HG03064 (cell line): ENCODE results near the gene BRWD1.
A peak's percentile ranks its signal among the peaks of the same experiment; 100 is the strongest.

Experiments used
- ATAC-seq: cut with Tn5 transposase; IDR thresholded peaks from one replicate; pipeline ENCODE4 v1.9.1; 2021; ENCODE audit warnings: low read depth; ENCODE audit not compliant: unreplicated experiment

BRWD1 gene

GRCh38 chr21:39330001-39330400, 16.6 kb upstream of the BRWD1 start:
- no peak for ATAC-seq

DNA sequence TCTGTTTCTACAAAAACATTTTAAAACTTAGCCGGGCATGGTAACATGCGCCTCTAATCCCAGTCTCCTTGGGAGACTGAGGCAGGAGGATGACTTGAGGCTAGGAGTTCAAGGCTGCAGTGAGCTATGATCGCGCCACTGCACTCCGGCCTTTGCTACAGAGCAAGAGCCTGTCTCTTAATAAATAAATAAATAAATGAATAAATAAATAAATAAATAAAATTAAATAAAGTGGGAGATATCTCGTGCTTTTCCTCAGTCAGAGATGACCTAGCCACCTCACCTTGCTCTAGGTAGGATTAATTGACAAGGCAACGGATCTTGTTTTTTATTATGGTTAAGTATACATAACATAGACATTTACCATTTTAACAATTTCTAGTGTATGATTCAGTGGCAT, 14.3 kb upstream of the BRWD1 start:
- ATAC-seq, result no peak

- ATAC-seq, result no peak
Observed at GRCh38 chr21:39326607-39327307, 13.3 kb upstream of the BRWD1 start.

GRCh38 chr21:39325458-39325857, 12.0 kb upstream of the BRWD1 start:
- no peak for ATAC-seq

DNA sequence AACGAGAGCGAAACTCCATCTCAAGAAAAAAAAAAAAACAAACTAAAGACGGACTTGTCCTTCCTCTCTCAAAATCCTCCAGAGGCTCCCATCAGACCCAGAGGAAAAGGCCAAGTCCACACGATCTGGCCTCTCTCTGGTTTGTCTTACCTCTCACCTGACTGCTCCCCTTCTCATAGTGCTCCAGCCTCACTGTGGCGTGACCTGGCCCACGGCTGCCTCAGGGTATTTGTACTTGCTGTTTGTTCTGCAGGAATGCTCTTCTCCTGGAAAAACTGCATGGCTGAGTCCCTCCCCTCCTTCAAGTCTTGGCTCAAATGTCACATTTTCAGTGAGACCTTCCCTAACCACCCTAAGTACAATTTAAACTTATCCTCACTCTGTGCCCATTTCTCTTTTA, 8.0 kb upstream of the BRWD1 start:
- no peak for ATAC-seq

GRCh38 chr21:39319814-39320332, 6.4 kb upstream of the BRWD1 start:
- no peak for ATAC-seq

- ATAC-seq, result no peak
Observed at GRCh38 chr21:39319251-39319756, 5.9 kb upstream of the BRWD1 start.

GRCh38 chr21:39318091-39318959, 4.9 kb upstream of the BRWD1 start:
- no peak for ATAC-seq

DNA sequence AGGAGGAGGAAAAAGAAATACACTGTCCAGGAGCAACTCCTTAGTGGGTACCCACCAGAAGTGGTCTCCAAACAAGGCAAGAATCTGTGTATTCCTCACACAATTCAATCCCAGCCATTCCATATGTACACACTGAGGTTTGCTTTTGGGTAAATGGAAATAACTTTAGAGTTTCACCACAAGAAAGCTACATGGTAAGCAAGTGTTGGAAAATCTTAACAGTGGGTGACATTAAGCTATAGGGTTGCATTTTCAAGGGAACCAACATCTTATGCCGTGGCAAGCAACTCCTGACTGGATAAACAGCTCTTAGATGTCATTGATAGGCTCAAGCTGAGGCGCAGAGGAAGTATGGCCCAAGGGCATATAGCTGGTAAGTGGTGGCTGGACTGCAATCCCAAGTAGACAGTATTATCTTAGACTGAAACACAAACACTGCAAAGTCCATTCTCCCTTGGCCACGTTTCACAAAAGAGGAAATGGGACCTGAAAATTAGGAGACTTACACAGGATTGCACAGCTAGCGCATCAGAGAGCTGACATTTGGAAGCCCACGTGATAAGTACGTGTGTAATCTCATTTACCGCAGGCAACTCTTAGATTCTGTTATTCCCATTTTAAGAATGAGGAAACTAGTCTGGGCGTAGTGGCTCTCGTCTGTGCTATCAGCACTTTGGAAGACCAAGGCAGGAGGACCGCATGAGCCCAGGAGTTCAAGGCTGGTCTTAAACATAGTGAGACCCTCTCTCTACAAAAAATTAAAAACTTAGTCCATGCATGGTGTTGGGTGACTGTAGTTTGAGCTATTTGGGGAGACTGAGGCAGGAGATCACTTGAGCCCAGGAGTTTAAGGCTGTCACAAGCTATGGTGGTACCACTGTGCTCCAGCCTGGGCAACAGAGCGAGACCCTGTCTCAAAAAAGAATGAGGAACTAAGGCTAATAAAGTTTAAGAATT, 4.0 kb upstream of the BRWD1 start:
- no peak for ATAC-seq

- ATAC-seq, result no peak
Observed at GRCh38 chr21:39316729-39317128, 3.3 kb upstream of the BRWD1 start.

DNA sequence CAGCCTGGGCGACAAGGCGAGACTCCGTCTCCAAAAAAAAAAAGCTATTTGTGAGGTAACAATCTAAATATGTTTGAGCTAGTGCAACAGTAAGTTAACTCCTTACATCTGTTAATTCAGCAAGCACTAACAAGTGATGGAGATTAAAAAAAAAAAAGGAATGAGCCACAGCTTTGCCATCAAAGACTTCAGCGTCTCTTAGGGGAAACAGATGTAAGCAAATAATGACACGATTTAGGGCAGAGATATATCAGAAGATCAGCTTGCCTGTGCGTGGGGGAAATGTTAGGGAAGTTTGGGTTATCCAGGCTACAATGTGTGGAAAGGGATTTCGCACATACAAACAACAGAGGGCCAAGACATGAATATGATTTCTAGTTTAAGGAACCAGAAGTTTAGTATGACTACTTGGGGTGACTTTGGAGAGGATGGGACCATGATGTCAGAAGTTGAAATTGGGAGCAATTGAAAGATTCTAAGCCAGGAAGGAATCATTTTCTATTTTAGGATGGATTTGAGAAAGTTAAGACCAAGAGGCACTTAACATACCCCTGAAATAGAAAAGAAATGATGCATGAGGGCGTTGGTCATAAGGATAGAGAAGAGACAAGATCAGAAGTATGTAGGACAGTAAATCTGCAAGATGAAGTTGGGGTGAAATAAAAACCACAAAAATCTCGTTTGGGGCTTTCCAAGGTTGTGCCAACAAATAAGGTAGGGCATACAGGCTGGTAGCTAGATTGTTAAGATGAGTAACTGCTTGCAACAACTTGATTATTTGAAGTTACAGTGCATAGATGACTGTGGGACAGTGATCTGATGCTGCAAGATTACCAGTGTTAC, 2.4 kb upstream of the BRWD1 start:
- no peak for ATAC-seq

GRCh38 chr21:39314143-39315027, 953 bp upstream of the BRWD1 start:
- ATAC-seq, result peak; percentile 9

DNA sequence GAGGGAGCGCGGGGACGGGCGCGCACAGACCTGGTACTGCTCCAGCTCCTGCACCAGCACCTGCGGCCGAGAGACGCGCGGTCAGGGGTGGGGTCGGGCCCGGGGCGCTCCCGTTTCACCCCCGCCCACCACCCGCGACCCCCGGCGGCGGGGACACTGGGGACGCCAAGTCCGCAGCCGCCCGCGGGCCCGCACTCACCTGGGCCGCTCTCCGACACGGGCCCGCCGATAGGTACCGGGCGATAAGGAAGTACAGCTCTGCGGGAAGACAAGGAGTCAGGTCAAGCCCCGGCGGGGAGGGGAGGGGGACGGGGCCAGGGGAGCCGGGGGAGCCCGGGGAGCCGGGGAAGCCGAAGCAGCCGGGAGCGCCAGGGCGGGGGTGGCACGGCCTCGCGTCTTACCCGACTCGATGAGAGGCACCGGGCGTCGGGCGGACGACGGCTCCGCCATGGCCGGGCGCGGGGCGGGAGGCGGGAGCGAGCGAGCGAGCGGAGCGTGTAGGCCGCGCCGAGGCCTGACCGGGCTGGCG, 326 bp downstream of the BRWD1 start:
- peak; percentile 17 for ATAC-seq

- ATAC-seq, result peak; percentile 57
Observed at GRCh38 chr21:39312112-39313041, 1.1 kb downstream of the BRWD1 start.

DNA sequence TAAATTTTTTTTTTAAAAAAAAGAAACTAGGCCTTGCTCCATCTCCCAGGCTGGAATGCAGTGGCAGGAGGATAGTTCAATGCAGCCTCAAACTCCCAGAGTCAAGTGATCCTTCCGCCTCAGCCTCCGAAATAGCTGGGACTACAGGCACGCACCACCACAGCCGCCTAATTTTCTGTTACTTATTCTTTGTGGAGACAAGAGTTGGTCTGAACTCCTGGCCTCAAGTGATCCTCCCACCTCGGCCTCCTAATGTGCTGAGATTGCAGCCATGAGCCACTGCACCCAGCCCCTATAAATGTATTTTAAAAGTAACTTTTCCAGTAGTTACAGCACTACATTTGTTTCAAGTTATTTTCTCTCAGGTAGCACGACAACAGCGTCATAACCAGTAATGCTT, 2.3 kb downstream of the BRWD1 start:
- no peak for ATAC-seq

DNA sequence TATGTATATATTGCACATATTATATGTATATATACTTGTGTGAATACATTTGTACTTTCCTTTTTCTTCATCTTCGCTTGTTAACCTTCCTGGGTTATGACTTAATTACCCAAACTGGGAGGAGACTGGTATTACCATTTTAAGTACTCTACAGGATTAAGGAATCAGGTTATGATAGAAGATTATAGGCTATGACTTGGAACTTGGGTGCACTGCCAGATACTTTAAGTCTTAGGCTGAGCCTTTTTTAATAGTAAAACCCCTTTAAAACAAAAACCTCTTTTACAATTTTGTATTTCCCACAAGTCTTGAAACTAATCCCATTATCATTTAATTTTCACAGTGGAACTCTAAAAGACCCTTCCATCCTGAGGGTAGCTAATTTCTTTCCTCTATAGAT, 6.0 kb downstream of the BRWD1 start:
- ATAC-seq, result no peak

DNA sequence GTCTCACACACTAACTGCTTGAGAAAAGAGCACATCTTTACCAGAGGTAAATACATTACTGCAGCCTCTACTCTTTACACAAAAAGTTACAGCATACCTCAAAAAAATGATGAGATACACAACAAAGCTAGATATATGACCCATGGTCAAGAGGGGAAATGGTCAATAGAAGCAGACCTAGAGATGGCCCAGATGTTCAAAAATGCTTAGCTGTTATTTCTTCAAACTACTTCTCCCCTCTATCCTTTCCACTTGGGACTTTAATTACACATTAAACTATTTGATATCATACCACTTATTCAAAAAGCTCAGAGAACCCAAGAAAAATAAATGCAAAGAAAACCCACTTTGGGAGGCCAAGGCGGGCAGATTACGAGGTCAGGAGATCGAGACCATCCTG, 12.8 kb downstream of the BRWD1 start:
- no peak for ATAC-seq
